GM18498 (cell line): ENCODE measurements around the gene CUL4A.

Source experiments
- ATAC-seq: cut with Tn5 transposase; IDR thresholded peaks from one replicate; pipeline ENCODE4 v1.9.1; 2021; ENCODE audit warnings: mild to moderate bottlenecking, moderate library complexity; ENCODE audit not compliant: unreplicated experiment

The CUL4A gene

GRCh38 chr13:113179374-113180230, 29.8 kb upstream of the CUL4A start:
- ATAC-seq, result no peak

GRCh38 chr13:113182046-113182445, 27.4 kb upstream of the CUL4A start:
- no peak for ATAC-seq

DNA sequence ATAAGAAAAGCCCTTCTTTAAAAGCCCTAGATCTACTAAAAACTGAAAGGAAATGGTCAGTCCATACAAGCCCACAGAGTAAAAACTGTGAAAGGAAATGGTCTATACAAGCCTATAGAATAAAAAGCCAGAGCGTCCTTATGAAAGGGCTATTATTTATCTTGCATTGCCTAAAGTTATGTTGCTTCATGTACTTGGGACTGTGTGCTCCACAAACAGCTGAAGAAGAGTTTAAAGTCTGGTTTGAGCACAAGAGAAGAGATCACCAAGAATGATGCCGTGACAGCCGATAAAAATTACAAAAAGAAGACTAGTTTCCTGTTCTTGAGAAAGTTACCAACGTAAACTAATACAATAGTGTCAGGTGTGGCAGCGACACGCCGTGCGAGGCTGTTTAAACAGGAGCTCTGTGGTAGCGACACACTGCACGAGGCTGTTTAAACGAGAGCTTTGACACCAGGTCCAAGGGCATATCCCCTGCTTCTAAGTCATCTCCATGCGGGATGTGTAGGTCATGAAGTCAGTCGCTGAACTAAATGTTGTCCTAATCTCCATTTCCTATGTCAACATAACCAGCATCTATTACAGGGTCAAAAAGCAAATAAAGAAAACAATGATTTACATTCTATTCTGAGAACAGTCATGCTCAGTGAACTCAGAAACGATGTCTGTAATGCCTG, 25.8 kb upstream of the CUL4A start:
- ATAC-seq, result no peak

DNA sequence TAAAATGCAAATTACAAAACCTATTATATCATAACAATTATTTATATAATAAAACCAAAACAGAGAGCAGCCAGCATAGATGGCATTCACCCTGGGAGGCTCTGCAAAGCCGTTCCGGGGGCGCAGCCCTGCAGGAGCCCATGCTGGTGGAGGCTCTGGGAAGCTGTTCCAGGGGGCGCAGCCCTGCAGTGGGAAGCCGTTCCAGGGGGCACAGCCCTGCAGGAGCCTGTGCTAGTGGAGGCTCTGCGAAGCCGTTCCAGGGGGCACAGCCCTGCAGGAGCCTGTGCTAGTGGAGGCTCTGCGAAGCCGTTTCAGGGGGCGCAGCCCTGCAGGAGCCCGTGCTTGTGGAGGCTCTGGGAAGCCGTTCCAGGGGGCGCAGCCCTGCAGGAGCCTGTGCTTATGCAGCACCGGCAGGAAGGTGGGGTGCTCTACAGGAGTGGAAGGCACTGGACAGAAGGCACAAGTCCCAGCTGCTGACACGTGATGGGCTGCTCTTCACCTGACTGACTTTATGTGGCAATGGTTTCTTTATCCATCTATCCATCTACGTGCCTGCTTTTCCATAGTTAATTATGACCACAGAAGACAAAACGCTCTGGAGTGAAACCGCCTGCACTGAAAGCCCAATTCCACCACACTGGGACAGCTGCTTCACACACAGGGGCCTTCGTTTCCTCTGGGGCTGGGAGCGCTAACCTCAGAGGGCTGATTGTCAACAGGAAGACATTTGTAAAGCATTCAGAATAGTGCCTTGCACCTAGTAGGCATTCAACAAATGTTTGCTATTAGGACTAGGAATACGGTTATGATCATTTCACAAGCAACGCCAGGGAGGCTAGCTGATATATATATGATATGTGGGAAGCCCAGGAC, 24.6 kb upstream of the CUL4A start:
- ATAC-seq, result no peak

GRCh38 chr13:113186061-113186900, 23.1 kb upstream of the CUL4A start:
- peak; percentile 96 for ATAC-seq

DNA sequence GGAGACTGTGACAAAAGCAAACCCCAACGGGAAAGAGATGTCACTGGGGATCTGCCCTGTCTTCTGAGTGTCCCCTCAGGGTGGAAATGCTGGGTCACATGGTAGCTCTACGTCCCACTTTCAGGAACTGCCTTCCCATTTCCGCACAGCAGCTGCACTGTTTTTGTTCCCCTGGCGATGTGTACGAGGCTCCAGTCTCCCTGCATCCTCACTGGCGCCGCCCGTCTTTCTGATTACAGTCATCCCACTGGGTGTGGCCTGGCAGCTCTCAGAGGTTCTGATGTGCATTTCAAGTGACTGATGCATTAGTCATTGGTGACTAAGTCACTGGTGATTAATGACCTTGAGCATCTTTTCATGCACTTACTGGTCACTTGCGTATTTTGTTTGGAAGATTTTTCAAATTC, 22.1 kb upstream of the CUL4A start:
- ATAC-seq, result no peak

DNA sequence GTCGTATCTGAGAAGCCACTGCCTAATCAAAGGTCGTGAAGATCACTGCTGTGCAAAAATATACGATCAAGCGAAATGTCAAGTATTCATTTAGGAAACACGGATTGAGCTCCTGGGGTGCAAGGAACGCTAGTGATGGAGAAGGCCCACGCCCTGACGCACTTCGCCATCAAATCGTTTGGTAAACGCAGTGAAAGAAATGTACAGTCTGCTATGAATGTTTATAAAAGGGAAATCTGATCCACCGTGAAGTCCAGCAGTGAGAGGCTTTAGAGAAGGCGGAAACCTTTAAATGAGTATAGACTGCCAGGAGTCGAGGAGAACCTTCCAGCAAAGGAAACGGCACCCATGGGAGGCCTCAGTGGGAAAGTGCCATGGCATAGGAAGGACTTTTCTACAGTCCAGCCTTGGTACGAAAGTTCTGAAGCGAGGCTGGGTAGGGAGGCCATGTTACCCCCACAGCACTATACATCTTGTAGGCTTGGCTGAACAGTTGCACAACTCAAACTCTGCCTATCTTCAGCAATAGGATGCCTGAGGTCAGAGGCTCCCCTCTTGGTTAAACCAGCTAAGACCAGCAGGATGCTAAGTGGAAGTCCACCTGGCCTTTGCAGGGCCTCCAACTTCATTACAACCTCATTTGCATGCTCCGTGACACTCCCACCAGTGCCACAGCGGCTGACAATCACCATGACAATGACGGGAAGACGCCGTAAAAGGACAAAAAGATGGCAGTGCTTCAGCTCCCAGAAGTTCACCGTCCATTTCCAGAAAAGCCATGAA, 21.3 kb upstream of the CUL4A start:
- no peak for ATAC-seq

DNA sequence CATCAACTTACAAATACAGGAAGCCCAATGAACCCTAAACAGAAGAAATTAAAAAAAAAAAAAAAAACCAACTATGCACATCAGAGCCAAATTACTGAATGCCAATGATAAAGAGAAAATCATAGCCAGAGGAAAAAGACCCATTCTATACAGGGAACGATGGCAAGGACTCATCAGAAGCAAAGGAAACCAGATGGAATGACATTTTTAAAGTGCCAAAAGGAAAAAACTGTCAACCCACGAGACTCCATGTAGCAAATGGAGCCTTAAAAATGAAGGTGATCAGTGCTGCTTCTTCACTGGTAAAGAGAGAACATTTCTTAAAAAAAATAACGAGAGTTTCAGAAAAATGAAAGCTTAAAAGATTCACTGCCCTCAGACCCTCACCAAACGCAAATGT, 19.2 kb upstream of the CUL4A start:
- ATAC-seq, result no peak

DNA sequence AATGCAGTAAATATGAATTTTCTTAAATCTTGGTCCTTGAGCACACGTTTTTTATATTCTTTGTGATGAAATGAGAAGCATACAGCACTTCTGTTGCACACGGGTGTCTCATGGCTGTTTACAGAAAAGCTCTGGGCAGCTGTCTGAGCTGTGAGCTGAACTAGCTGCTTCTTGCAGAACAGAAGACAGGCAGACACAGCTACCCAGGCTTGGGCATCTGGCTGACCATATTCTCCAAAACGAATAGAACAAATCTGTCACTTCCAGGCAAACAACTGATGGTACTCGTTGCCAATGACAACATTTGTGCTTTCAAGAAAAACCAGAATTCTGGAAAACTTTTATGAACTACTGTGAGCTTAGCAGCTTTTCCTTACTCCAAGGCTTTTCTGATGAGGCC, 17.1 kb upstream of the CUL4A start:
- ATAC-seq, result no peak

DNA sequence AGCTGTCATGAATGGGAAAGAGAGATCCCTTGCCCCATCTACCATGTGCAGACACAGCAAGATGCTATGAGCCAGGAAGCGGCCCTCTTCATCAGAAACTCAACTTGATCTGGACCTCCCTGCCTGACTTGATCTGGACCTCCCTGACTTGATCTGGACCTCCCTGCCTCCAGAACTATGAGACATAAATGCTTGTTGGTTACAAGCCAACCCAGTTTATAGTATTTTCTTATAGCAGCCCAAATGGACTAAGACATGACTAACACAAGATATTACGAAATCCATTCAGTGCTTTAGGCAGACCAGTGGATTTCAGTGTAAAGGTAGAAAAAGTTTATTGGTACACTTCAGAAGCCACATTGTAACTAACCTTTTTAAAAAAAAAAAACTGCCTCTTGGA, 16.5 kb upstream of the CUL4A start:
- ATAC-seq, result no peak

DNA sequence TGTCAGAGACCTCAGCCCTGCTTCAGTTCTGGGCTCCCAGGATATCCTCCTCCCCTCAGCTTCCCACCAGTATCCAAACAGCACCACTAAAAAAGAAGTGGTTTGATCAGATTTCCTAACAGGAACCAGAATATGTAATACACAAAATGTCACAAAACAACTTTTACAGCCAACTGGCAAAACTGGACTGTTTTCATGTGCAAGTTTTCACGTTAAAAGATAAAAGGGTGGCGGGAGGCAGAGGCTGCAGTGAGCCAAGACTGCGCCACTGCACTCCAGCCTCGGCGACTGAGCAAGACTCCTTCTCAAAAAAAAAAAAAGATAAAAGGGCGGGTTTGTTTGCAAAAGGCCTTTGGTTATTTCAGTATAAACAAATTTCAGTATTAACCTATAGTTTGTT, 14.1 kb upstream of the CUL4A start:
- no peak for ATAC-seq

GRCh38 chr13:113196970-113197737, 12.3 kb upstream of the CUL4A start:
- no peak for ATAC-seq

DNA sequence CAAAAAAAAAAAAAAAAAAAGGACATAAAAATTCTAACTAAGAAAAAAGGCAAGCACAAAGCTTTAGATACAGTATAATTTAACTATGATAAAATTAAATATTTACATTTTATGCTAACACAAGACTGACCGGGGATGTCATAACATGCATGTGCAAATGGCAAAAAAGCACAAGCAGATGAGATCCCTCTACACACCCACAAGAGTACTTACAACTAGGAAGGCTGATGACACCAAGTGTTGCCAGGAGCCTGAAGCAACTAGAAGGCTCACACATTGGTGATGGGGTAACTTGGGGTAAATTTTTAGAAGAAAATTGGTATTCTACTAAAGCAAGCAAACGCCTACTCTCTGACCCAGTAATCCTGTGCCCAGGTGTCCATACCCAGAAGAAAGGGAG, 7.6 kb upstream of the CUL4A start:
- no peak for ATAC-seq

DNA sequence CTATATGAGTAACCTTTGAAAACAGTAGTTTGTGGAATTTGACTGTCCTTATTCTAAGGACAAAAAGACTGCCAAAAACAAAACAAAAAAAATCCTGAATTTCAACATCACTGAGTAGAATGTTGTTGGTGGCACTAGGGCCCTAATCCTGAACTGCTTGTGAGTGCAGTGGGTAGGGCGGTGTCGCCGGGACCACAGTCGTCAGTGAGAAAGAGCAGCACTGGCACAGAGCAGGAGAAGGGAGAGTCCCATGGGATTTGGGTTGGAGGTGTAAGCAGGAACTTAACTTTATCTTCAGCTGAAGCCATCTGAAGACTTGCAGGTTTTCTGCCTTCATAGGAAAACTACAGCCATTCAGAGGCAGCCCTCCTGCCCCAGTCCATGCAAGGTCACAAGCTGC, 6.5 kb upstream of the CUL4A start:
- ATAC-seq, result no peak

- no peak for ATAC-seq
These were observed 5.7 kb upstream of the CUL4A start for GRCh38 chr13:113203507-113204377.

- no peak for ATAC-seq
These were observed 5.1 kb upstream of the CUL4A start for GRCh38 chr13:113204378-113204734.

GRCh38 chr13:113205428-113205931, 3.9 kb upstream of the CUL4A start:
- ATAC-seq, result no peak

DNA sequence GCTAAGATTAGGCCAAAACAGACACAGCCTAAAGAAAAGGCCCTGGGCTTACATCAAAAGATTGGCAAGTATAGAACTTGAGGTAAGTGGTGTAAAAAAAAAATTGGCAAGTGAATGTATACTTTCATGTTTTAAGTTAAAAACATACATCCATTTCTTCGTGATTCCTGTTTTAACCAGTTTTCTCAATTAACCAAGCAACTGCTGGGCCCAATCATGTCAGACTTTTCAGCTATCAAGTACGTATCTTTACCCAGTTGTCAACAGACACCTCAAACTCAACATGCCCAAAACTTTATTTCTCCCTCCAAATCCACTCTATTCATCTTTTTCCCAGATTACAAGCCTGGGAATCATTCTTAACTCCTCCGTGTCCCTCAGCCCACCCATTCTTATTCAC, 2.0 kb upstream of the CUL4A start:
- no peak for ATAC-seq
